Endothelial cell of hepatic sinusoid (primary cell): ENCODE measurements around the gene STOX2.

Source experiments
- in situ Hi-C: cut with HindIII; loops from 2 replicates; pipeline ENCODE4 v1.10.0; 2017; ENCODE audit warnings: low sequenced_read_pairs

STOX2 gene, protein sequence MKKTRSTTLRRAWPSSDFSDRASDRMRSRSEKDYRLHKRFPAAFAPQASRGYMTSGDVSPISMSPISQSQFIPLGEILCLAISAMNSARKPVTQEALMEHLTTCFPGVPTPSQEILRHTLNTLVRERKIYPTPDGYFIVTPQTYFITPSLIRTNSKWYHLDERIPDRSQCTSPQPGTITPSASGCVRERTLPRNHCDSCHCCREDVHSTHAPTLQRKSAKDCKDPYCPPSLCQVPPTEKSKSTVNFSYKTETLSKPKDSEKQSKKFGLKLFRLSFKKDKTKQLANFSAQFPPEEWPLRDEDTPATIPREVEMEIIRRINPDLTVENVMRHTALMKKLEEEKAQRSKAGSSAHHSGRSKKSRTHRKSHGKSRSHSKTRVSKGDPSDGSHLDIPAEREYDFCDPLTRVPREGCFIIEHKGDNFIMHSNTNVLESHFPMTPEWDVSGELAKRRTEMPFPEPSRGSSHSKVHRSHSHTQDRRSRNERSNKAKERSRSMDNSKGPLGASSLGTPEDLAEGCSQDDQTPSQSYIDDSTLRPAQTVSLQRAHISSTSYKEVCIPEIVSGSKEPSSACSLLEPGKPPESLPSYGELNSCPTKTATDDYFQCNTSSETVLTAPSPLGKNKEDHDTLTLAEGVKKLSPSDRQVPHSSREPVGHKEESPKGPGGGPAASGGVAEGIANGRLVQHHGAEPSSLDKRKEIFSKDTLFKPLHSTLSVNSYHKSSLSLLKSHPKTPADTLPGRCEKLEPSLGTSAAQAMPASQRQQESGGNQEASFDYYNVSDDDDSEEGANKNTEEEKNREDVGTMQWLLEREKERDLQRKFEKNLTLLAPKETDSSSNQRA (N-terminal part only)

DNA sequence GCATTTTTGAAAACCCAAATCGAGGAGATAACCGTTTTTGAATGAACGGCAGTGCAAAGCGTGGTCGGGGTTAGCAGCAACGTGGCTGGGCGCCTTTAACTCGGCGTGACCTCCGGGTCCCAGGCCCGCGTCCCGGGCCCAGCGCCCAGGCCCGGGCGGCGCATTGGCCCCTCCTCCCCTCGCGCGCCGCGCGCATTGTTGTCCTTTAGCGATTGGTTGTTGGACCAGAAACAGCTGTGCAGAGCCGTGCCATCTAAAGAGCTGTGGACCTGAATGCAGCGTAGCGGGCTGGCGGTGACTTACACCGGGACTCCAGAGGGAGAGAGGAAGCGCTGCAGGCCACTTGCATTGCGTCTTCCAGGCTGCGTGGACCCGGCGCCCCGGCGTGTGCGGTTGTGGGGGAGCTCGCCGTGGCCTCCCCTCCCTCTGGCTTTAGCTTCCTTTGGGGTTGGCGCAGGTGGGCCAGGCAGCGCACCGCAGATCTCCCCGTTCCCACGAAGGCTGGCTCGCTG lies at the start of gene STOX2:
Gene STOX2, plus strand, starts transcription at position 227 of the 512 bp plus-strand sequence. CDS start 1,484 bp downstream, outside the sequence.
- in situ Hi-C loops, result no loop called here

- in situ Hi-C loops, result no loop called here
Measured at GRCh38 chr4:183855323-183856190, 49.5 kb upstream of the STOX2 start.

DNA sequence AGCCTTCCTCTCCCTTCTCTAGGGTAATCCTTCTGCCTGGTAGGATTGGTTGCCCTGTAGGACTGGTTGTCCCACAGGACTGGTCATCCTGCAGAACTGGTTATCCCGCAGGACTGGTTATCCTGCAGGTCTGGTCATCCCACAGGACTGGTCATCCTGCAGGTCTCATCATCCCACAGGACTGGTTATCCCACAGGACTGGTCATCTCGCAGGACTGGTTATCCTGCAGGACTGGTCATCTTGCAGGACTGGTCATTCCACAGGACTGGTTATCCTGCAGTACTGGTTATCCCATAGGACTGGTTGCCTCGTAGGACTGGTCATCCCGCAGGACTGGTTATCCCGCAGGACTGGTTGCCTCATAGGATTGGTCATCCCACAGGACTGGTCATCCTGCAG lies 48.1 kb upstream of the STOX2 start:
- in situ Hi-C loops, result no loop called here

GRCh38 chr4:183858011-183858615 lies 47.0 kb upstream of the STOX2 start:
- in situ Hi-C loops, result no loop called here

GRCh38 chr4:183860119-183860518 lies 45.0 kb upstream of the STOX2 start:
- in situ Hi-C loops, result no loop called here

DNA sequence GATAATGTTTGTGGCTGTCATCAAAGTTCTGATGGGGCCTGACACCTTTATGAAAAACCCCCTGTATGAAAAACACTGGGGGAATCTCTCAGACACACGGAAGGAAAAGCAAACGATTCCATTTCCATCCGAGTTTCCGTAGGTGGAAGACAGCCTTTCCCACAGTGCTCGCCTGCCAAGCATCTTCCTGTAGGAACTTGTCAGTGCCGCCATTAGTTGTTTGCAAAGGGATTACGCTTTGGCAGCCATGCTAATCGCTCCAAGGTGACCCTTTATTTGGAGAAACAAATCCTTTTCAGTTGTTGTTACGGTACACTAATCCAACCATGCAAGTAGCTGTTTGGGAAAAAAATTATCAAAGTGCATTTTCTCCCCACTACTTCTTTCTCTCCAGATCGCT lies 44.4 kb upstream of the STOX2 start:
- in situ Hi-C loops, result no loop called here

GRCh38 chr4:183861426-183861825 lies 43.7 kb upstream of the STOX2 start:
- in situ Hi-C loops, result no loop called here

- in situ Hi-C loops, result no loop called here
Measured at GRCh38 chr4:183863155-183863825, 41.8 kb upstream of the STOX2 start.

DNA sequence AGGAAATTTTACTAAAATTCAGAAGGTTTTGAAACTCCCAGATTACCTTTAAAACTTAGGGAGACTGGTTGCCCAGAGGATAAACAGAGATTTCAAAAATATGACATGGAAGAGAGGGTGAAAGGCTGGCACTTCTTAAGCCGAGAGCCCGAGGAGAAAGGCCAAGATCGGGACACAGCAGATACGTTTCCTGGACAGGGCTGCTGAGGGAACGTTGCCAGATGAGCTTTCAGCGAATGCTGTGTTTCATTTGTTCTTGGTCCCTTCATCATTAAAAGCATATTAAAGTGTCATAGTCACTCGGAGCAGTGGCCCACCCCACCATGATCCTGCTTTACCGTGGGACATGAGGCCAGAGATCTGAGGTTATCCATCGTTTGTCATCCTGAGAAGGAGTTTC lies 37.9 kb upstream of the STOX2 start:
- in situ Hi-C loops, result no loop called here

- in situ Hi-C loops, result no loop called here
Measured at GRCh38 chr4:183870997-183871396, 34.1 kb upstream of the STOX2 start.

- in situ Hi-C loops, result no loop called here
Measured at GRCh38 chr4:183871581-183871980, 33.5 kb upstream of the STOX2 start.

DNA sequence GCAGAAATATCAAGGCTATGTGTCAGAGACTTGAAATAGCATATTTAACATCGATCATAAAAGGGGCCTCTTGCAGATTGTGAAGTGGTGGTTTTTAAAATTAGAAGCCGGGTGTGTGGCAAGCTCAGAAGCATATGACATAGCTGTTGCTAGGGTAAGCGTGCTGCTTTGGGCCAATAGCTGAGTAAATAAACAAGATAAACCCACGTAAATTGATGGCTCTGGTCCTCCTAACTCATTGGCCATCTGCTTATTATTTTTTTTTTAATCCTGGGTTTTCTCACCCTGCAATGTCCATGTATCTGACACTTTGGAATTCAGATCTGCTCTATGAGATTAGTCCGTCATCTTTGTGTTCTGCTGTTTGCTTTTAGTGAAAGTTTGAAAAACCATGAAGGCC lies 32.6 kb upstream of the STOX2 start:
- in situ Hi-C loops, result no loop called here

DNA sequence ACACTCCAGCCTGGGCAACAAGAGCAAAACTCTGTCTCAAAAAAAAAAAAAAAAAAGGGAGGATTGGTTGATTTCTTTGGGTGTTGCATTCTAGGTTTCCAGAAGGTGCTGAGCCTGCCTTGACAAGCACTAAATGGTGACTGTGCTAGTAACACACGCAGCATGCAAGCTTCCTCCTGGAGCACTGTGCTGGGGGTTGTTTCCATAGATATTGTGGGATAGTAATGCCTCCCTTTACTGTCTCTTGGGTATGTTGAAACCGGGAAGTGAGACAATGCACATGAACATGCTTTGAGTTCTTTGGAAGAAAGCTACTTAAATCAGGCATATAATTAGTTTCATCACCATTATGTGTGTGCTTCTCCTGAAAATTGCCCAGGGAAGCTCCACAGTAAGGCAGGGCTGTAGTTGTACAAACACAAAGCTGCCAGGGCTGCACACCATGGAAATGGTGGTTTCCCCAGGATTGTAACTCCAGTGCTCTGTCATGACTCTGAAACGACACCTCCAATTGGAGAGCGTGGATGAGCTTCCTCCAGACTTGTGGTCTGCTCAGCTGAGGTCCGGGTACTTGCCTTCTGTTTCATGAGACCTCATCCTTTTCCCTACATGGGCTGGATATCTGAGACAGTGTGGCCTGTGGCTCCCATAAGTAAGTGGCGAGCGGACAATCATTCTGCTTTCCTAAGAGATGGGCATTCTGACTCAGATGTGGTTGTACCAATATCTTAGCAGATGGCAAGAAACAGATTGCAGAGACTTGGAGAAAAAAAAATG lies 31.5 kb upstream of the STOX2 start:
- in situ Hi-C loops, result no loop called here

DNA sequence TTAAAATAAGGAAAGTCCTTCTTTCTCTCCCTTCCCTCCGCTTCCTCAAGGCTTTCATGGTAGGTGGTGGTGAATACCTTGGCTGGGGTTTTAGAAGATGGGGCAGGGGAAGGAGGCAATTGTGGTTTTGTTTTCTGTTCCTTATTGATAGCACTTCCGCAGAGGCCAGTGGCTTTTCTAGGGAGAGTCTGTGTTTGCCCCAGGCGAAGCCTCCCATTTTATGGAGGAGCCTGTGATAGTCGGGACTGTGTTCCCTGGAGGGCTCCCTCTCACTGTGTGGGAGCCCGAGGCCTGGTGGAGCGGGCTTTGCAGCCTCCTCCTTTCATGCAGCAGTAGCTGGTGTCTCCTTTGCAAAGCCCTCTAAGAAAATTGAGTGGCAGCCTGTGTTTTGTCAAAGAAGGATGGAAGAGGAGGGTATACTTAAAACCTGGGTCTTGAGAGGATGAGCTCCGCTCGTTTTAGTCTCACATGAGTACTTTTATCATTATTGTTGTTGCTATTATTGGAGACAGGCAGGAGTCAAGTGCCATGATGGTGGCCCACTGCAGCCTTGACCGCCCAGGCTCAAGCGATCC lies 29.8 kb upstream of the STOX2 start:
- in situ Hi-C loops, result no loop called here

- in situ Hi-C loops, result no loop called here
Measured at GRCh38 chr4:183876268-183876934, 28.7 kb upstream of the STOX2 start.

GRCh38 chr4:183878251-183878970 lies 26.7 kb upstream of the STOX2 start:
- in situ Hi-C loops, result no loop called here

DNA sequence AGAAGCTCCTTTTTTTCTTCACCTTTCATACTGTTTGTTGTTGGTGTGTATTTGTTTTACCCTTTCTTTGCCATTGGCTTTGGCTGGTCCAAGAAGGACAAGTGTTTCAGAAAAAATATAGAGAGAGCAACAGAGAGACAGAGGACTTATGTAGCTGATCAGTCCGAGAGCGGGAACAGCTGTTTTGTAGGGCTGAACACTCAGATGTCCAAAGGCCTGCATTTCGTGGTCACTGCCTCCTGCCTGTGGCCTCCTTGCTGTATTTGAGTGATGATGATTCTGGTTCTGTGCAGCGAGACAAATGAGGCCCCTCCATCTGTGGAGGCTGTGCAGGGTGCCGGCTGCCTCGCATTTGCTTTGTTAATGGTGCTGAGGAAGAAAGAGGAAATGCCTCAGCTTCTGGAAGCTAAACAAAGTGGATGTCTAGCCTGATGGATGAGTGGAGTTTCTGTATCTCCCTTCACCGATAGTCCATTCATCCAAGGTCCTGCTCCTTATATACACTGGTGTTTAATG lies 19.8 kb upstream of the STOX2 start:
- in situ Hi-C loops, result no loop called here
